Measurements from ENCODE around the gene TARS3. TPM values are rescaled to one million over a fixed set of nuclear protein-coding genes. Genes with fewer than 3 reads are reported as not detected.
"Not testable (repeated sequence)": the region's sequence is repeated elsewhere in the genome, so short reads cannot be mapped to it uniquely, and the experiment has no call there.

Gene TARS3
- total RNA-seq, 1 donor from 2014 or later: 5.6 TPM

- no peak for DNase-seq (ENCODE audit: low read depth in 2 of 2)
These were observed 67.1 kb downstream of the TARS3 start for GRCh38 chr15:101657171-101657570.

GRCh38 chr15:101654624-101655337 is 69.5 kb downstream of the TARS3 start:
- DNase-seq (ENCODE audit: low read depth in 2 of 2): not testable (repeated sequence)

- DNase-seq (ENCODE audit: low read depth in 2 of 2): no peak
These were observed 70.1 kb downstream of the TARS3 start for GRCh38 chr15:101654171-101654570.

DNA sequence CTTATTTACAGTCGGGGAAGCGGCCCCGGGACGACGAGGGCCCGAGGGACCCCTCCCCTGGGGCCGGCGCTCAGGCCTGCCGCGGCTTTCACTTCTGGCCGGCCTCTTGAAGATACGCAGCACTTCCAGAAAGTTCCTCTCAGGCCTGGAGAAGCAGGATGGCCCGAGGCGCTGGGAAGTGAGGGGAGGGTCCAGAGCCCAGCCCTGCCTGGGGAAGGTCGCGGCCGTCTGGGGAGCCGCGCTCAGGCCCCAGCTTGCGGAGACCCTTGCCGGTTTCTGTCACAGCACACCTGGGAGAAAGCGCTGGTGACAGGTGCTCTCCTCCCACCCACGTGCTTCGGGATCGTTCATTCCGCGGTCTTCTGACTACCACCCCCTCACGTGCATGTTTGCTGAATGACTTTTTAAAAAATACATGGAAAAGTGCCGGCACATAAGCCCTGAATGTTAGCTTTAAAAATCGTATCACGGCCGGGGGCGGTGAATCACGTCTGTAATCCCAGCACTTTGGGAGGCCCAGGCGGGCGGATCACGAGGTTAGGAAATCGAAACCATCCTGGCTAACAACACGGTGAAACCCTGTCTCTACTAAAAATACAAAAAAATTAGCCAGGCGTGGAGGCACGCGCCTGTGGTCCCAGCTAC is 71.4 kb downstream of the TARS3 start:
- no peak for DNase-seq (ENCODE audit: low read depth in 2 of 2)

- DNase-seq (ENCODE audit: low read depth in 2 of 2): peak; percentile 79 to 93
These were observed 72.0 kb downstream of the TARS3 start, which contains the start of gene TM2D3 for GRCh38 chr15:101652098-101652785. TM2D3 (minus strand) TSS chr15:101652381; CDS start chr15:101652361, 20 bp downstream.

DNA sequence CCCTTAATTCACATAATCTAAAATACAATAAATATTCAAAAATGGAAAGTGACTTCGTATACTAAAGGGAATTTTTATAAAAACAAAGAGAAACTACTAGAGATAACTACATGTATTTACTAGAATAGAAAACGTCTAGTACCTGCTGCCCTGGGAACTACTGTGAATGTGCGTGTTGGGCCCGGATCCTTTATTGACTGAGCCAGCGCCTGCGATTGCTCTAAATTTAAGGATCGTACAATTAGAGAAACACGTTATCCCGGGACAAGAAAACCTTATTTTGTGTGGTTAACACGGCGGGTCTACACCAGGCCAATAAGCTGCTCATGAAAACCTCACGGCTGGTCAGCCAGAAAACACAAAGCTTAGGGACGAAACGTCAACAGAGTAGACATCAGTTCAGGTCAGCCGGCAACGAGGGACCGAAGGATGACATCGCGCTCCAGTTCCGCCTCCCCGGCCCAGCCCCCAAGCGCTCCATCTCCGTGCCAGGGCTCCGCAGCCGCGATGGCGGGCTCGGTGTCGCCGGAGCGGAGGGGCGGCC is 72.6 kb downstream of the TARS3 start:
- peak in 1 of 2 donors; percentile 64 for DNase-seq (ENCODE audit: low read depth in 2 of 2)

DNA sequence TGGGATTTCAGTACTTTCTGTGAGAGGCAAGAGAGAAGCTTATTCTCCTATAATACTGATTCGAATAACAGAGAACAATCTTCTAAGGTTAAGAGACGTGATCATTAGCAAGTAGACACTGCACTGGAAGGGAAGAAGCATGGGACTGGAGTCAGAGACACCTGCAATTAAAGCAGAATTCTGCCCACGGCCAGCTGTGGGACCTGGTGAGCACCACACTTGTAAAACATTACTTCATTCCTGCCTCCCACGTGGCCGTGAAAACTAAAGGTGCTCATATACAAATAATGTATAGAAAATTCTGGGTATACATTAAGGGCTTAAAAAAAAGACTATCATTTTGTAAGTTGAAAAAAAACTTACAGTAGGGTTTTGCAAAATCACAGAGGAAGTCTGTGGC is 74.1 kb downstream of the TARS3 start:
- DNase-seq (ENCODE audit: low read depth in 2 of 2): no peak

GRCh38 chr15:101648356-101648755 is 75.9 kb downstream of the TARS3 start:
- DNase-seq (ENCODE audit: low read depth in 2 of 2): no peak

DNA sequence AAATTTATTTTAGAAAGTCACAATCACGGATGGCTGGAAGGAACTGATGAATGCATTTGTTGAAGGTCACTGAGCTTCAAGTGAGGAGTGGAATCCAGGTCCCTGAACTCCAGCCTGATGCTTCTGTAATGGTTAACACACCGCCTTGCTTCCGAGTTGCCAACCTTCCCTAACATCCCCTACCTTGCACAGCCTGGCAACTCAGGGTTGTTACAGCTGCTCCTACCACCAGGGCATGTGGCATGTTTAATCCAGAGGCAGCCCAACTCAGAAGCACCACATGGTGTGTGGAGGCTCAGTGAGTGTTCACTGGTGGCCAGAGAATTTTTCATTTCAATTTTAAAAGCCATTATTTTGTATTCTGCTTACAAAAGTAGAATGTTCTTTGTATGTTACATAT is 77.0 kb downstream of the TARS3 start:
- DNase-seq (ENCODE audit: low read depth in 2 of 2): no peak

GRCh38 chr15:101646672-101647071 is 77.6 kb downstream of the TARS3 start:
- DNase-seq (ENCODE audit: low read depth in 2 of 2): no peak

DNA sequence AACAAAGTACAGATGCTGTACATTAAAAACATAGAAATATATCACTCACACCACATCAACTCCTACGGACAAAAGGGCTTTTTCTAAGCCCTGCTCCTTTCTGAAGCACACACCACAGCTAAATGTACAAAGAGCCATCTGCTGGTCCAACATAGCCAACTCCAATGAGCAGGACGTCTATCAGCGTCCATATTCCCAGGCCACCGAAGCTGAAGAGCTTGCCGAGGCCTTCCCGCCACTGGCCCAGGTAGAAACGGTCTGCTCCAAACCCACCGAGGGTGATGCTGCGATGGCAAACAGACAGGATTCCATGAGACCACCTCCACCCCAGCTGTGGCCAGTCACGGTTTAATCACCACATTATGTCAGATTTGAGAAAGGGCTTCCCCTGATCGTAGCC is 81.9 kb downstream of the TARS3 start:
- DNase-seq (ENCODE audit: low read depth in 2 of 2): peak in 1 of 2 donors; percentile 60

DNA sequence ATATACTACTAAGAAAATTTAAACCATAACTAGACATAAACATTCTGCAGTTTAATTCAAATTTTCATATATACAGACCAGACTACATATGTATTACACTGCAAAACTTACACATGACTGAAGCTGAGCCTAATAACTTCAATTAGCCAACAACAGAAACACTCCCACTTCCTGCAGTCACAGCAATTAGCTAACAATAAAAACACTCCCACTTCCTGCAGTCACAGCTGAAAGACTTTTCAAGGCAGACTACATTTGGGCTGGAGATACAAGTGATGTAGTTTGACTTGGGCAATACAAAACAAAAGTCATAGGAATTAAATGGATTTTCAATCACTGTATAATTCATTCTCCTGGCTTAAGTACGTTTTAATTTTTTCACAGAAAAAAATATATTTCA is 82.4 kb downstream of the TARS3 start:
- peak; percentile 72 to 90 for DNase-seq (ENCODE audit: low read depth in 2 of 2)

- peak; percentile 74 to 82 for DNase-seq (ENCODE audit: low read depth in 2 of 2)
These were observed 83.0 kb downstream of the TARS3 start for GRCh38 chr15:101641129-101641764.

GRCh38 chr15:101639667-101640066 is 84.6 kb downstream of the TARS3 start:
- DNase-seq (ENCODE audit: low read depth in 2 of 2): no peak

- no peak for DNase-seq (ENCODE audit: low read depth in 2 of 2)
These were observed 86.4 kb downstream of the TARS3 start for GRCh38 chr15:101637919-101638318.

DNA sequence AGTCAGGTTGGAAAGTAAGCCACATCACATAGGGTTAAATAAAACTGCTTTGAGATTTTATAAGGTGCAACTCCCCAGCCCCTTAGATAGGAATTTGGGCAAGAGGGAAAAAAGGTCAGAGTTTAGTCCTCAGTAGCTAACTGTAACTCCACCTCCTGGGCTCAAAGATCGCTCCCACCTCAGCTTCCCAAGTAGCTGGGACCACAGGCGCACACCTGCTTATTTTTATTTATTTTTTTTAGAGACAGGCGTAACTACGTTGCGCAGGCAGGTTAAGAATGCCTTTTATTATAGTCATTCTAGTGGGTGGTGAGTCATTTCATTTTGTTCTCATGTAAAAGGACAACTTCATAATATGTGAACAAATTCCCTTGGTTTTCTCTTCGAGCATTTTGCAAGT is 86.8 kb downstream of the TARS3 start:
- DNase-seq (ENCODE audit: low read depth in 2 of 2): no peak

- no peak for DNase-seq (ENCODE audit: low read depth in 2 of 2)
These were observed 87.2 kb downstream of the TARS3 start for GRCh38 chr15:101637038-101637437.

DNA sequence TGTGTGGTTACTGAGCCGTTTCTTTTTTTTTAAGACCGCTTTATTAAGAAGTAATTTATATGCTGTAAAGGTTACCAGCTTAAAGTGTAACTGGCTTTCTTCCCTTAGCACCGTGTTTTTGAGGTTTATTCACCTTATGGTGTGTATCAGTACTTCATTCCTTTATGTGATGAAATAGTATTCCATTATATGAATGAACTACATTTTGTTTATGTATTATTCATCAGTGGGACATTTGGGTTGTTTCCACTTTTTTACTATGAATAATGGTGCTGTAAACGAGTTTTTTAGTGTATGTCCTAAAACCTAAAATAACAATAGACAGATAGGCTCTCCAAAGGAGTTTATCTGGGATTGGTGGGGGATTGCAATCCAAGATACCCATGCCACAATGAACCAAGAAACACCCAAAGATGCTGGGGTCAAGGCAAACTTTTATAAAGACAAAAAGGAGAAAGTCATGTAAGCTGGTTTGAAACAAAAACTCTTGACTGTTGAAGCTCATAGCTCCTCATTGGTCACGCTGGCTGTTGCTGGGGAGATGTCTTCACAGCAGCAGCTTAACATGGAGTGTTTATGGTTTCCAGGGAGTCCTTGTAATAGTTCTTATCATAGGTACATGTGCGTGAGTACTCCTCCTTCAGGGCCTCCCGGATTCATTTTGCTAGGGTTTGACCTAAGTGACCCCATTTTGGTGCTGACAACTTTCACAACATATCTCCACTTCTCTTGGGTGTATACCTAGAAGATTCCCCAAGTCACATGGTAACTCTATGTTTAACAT is 88.1 kb downstream of the TARS3 start:
- no peak for DNase-seq (ENCODE audit: low read depth in 2 of 2)

GRCh38 chr15:101633356-101633755 is 90.9 kb downstream of the TARS3 start:
- no peak for DNase-seq (ENCODE audit: low read depth in 2 of 2)

DNA sequence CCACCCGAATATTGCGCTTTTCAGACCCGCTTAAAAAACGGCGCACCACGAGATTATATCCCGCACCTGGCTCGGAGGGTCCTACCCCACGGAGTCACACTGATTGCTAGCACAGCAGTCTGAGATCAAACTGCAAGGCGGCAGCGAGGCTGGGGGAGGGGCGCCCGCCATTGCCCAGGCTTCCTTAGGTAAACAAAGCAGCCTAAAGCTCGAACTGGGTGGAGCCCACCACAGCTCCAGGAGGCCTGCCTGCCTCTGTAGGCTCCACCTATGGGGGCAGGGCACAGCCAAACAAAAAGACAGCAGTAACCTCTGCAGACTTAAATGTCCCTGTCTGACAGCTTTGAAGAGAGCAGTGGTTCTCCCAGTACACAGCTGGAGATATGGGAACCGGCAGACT is 97.5 kb downstream of the TARS3 start:
- DNase-seq (ENCODE audit: low read depth in 2 of 2): not testable (repeated sequence)

GRCh38 chr15:101625980-101626379 is 98.3 kb downstream of the TARS3 start:
- DNase-seq (ENCODE audit: low read depth in 2 of 2): no peak
